NCI-H524 treated with DMSO at 0.1 percent for 48 hours (cell line): ENCODE results near the gene PLAAT2.

Source experiments
- DNase-seq: peaks from one replicate; lab custom pipeline; 2025; lab: John Stamatoyannopoulos, UW

The PLAAT2 gene

DNA sequence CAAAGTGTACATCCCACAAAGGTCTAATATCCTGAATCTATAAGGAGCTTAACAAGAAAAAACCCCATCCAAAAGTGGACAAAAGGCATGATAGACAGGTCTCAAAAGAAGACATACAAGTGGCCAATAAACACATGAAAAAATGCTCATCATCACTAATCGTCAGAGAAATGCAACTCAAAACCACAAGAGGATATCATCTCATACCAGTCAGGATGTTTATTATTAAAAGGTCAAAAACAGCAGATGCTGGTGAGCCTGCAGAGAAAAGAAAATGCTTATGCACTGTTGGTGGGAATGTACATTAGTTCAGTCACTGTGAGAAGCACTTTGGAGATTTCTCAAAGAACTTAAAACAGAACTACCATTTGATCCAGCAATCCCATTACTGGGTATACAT is 44.6 kb downstream of the PLAAT2 start:
- no peak for DNase-seq

DNA sequence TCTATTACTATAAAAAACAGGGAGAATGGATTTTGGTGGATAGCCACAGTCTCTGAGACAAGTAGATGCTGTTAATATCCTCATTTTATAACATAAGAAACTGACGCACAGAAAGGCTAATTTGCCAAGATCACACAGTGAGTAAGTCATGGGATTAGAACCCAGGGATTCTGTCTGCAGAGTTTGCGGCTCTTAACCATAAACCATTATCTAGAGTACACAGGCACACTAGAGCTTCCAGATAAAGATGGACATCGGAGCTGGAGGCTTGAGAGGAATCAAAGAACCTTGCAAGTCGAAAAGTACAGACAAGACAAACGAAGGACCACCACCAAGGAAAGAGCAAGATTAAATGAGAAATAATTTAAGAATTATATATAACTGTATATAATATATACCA is 46.0 kb downstream of the PLAAT2 start:
- DNase-seq, result no peak

DNA sequence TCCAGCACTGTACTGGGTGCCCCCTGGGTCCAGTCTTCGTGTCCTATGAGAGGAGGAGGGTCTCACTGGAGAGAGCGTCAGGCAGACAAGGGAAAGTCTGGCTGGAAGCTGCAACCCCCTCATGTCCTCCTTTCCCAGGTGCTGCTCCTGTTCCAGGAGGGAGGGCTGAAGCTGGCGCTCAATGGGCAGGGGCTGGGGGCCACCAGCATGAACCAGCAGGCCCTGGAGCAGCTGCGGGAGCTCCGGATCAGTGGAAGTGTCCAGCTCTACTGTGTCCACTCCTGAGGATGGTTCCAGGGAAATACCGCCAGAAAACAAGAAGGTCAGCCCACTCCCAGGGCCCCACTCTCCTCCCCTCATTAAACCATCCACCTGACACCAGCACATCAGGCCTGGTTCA is 47.1 kb downstream of the PLAAT2 start:
- DNase-seq, result no peak

DNA sequence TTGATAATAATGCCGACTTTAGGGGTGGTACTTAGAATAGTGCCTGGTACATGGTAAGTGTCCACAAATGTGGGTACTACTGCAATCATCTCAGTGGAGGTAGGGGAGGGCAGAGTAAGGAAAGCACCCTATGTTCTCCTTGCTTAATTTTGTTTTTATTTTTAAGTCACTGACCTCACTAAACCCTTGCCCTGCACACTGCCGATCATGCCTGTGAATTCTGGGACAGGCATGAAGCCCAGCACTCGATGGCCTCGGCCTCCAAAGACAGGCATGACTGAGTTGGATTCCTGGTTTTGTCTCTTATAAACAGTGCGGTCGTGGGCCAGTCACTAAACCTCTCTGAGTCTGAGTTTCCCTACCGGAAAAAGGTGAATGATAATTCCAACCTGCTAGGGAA is 50.4 kb downstream of the PLAAT2 start:
- no peak for DNase-seq

DNA sequence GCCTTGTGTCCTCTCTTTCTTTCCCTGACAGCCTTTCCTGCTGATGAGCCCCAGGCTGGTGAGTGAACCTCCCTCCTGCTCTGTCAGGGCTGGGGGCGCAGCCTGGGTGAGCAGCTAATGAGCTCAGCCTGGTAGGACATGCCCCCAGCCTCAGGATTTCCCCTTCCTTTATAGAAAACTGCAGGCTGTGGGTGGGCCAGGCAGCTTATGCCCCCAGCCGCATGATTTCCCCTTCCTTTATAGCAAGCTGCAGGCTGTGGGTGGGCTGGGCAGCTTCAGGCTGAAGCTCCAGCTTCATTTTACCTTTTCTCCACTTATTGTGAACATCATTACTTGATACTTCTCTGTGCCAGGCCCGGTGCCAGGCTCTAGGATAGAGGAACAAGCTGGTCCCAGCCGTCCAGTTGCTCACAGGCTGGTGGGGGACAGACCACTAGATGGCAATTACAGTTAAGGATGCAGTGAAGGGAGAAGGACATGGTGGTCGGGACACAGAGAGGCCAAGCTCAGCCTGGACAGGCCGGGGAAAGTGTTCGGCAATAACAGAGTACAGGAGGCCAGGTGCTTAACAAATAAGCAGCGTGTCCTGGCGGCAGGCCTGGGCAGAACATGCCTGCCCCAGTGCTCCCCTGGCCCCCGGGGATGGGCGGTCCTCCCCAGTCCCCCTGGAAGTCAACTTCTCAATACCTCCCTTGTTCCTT is 52.0 kb downstream of the PLAAT2 start:
- no peak for DNase-seq

DNA sequence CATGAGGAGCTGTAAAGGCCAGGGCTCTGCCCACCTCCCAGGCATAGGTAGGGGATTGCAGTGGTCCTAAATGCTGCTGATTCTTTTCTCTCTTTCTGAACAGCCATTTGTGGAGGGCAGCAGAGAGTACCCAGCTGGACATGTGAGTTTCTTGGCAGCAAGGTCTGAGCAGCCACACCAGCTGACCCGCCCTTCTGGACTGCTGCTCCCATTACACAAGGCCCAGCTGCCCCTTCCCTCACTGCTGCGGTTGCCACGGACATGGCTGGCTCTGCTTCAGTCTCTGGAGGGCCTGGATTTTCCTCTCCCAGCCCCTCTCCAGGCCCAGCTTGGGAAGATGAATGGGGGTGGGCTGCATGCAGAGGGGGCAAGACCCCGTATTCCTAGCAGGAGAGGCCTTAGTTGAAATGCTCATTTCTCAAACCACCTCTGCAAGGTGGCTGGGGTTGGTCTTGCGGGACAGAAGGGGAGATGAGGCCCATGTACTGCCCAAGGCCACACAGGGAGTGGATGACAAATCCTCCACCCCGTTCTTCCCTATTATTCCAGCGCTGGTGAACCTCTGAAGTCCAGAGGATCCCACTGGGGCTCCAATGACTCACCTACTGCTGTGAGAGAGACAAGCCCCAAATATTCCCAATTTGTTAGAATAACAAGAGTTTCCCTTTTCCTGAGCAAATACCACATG is 52.7 kb downstream of the PLAAT2 start:
- no peak for DNase-seq

DNA sequence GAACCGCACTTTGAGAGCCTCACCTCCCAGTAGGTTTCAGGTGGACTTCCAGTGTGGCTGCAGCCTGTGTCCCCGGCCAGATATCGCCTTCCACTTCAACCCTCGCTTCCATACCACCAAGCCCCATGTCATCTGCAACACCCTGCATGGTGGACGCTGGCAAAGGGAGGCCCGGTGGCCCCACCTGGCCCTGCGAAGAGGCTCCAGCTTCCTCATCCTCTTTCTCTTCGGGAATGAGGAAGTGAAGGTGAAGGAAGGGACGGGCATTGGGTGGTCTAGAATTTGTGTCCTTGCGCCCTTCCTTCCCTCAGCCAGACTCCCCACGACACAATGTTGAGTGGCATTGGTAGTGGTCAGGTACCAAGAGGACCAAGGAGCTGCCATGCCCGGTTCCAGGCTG is 54.4 kb downstream of the PLAAT2 start:
- no peak for DNase-seq

DNA sequence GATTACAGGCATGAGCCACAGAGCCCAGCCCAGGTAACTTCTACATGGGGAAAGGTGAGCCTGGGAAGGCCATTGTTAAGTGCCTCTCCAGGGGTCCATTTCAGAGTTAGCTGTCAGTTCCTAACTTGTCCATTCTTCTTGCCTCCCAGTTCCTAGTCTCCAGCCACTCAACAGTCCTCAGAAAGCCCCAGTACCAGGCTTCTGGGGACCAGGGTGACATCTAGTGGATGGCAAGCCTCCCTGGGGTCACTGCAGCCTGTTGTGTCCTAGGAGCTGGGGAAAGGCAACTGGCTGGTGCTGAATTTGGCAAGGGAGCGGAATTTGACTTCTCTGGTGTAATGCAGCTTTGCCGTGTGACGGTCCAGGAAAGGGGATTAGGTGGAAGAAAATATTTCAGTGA is 55.2 kb downstream of the PLAAT2 start:
- no peak for DNase-seq

DNA sequence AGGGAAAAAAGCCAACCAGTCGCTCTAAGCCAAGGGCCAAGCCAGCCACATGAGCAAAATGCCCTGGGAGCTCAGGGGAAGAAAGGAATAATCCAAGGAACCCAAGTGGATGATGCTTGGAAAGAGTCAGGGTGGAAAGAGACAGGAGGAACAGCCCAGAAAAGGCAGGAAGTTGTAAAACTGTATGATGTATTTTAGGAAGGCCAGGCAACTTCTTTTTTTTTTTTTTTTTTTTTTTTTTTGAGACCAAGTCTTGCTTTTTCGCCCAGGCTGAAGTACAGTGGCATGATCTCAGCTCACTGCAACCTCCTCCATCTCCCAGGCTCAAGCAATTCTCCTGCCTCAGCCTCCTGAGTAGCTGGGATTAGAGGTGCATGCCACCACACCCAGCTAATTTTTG is 55.7 kb downstream of the PLAAT2 start:
- DNase-seq, result no peak

DNA sequence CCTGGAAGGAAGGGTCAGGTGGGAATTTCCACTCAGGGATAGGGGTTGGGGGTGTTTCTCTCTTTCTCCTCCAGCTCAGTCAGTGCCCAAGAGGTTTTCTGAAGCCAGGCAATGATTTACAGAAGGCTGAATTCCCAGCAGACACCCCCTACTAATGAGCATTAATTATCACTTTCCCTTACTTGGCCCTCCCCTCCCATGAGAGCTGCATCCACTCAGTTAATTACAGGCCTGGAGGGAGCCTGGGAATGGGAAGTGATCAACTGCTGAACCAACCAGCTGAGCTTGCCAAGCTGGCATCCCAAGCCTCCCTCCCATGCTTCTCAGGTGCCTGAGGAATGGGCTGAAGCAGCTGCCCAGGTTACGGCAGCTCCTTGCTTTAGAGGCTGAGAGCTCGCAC is 56.3 kb downstream of the PLAAT2 start:
- no peak for DNase-seq

DNA sequence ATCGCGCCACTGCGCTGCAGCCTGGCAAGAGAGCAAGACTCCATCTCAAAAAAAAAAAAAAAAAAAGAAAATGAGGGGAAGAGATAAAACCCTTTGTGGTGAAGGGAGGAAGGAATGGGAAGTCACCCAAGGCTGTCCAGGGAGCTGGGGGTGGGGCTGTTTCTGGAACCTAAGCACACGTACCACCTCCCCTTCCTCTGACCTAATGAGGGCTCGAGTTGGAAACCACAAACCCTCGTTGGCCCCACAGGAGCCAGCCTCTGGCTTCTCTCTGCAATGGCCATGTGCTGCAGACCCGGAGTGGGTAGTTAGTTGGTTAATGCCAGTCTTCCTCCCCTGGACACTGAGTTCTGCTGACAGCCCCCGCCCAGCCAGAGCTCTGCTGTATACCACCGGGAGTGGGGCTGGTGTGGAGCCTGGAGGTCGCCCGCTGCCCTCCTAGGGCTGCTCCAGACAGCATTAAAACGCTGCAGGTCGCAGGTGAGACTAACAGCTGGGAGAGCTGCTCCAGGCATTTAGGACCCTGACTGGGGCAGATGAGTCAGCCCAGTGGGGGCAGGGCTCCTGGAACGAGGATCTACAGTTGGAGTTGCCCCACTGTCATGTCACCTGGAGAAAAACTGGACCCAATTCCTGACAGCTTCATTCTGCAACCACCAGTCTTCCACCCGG is 57.2 kb downstream of the PLAAT2 start, which contains the start of gene LGALS12:
Gene LGALS12 (plus strand): TSS at position 228 of the 672 bp plus-strand sequence. CDS start 375 bp downstream, at position 603.
- DNase-seq, result no peak

DNA sequence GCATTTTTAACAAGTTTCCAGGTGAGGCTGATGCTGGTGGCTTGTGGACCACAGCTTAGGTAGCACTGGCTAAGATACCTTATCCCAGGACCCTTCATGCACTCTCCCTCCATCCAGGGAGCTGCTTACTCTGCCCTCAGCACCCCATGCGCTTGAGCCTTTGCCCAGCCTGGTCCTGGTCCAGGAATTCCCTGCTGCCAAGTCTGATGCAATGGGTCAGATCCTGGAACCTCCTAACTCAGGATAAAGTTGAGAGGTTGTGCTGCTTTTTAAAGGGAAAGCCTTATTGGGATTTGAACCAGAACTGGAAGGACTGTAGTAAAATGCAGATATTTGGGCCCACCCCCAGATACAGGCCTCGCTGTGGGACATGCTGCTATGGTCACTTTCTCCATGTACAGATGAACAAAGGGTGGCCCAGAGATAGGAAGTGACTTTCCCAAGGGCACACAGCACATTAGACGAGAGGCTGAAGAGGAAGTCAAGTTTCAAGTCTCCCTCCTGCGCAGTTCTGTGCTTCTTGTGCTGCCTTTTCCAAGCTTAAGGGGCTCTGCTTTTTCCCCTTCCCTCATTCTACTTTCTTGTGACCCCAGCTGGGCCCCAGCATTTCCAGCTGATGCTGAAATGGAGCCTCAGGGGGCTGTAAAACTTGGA is 58.1 kb downstream of the PLAAT2 start:
- DNase-seq, result no peak

DNA sequence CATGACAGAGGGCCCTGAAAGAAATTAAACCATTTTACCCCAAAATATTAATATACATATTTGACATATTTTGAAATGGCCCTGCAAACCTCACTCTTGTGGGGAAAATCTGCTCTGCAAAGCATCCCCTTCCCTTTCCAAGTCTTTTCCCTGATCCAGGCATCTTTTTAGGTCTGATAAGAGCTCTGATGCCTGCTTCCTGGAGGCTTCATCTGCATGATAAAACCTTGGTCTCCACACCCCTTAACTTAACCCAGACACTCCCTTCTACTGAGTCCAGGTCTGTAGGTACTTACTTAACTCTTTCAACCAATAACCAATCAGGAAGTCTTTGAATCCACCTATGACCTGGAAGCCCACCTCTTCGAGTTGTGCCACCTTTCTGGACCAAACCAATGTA is 59.1 kb downstream of the PLAAT2 start:
- DNase-seq, result no peak

DNA sequence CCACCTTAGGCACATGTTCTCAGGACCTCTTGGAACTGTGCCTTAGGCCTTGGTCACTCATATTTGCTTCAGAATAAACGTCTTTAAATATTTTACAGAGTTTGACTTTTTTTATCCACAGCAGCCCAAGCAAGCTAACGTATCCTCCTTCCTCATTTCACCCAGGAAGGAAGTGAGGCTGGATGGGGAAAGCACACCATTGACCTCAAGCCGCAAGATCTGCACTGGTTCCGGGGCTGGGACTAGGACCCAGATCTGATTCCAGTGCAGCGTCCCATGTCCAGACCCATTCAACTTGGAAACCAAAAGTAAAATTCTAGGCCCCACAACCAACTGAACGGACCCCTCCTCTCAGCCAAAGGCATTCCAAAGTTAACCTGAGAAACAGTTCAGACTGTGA is 59.7 kb downstream of the PLAAT2 start:
- no peak for DNase-seq
